ENCODE results near the gene DSCAML1. TPM values are rescaled to one million over a fixed set of nuclear protein-coding genes. Genes with fewer than 3 reads are reported as not detected.

DSCAML1 gene
- total and polyA plus RNA-seq, 9 of the 15 experiments (the other 6 are each of a cell fraction or from before 2014, with no cell fraction given) = not detected

DNA sequence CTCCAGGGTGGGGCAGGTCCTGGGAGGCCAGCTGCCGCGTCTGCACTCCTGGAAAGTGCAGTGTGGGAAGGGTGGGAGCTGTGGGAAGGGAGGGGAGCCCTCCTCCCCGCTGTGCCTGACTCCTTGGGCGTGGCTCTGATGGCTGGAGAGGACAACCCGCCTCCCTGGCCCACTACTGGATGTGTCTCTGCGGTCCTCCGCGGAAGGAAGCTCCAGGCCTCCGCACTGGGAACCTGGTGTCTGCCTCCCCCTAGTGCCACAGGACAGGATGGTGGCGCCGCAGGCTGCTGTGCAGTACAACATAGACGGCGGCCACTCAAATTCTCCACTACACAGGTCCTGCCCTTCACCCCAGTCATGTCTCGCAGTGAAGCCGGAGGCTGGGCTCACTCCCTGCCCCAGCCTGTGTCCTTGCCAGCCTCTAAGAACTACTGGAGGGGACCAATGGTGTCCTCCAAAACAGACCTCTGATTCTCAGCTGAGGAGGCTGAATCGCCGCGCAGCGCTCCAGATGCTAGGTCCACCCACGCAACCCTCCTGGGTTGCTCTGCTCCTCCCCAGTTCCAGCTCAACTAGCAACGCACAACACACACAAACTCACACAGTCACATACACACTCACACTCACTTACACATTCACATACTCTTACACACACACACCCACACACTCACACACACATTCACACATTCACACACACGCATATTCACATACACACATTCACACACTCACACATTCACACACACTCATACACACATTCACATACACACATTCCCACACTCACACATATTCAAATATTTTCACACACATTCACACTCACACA, 12.4 kb upstream of the DSCAML1 start (continued):
- TF ChIP-seq PCBP1 (IDR thresholded peaks at IDR 0.05; ENCODE audit: low read depth, low read length, poor library complexity, severe bottlenecking) (no peak), STAT5B (CRISPR knock-in tag; IDR thresholded peaks at IDR 0.05) (no peak), EP300 (IDR thresholded peaks at IDR 0.05; ENCODE audit: low read length) (no peak), SMARCA5 (IDR thresholded peaks at IDR 0.05) (peak; percentile 89), CHCHD3 (CRISPR knock-in tag; IDR thresholded peaks at IDR 0.05) (no peak), TCFL5 (CRISPR knock-in tag; conservative IDR thresholded peaks at IDR 0.05) (no peak), PHF21A (IDR thresholded peaks at IDR 0.05; ENCODE audit: borderline replicate concordance, low read depth) (0 out of 2 replicates have a peak, but pooled peaks have one; percentile 75), MYBL2 (IDR thresholded peaks at IDR 0.05; ENCODE audit: low read depth) (peak; percentile 56; the same call in 1 of the 2 replicates), MYBL2 (CRISPR knock-in tag; IDR thresholded peaks at IDR 0.05; ENCODE audit: borderline replicate concordance) (no peak)
- TF ChIP-seq, protein P1, sequence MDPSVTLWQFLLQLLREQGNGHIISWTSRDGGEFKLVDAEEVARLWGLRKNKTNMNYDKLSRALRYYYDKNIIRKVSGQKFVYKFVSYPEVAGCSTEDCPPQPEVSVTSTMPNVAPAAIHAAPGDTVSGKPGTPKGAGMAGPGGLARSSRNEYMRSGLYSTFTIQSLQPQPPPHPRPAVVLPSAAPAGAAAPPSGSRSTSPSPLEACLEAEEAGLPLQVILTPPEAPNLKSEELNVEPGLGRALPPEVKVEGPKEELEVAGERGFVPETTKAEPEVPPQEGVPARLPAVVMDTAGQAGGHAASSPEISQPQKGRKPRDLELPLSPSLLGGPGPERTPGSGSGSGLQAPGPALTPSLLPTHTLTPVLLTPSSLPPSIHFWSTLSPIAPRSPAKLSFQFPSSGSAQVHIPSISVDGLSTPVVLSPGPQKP (CRISPR knock-in tag; IDR thresholded peaks at IDR 0.05) = no peak
- TF ChIP-seq, protein P2, sequence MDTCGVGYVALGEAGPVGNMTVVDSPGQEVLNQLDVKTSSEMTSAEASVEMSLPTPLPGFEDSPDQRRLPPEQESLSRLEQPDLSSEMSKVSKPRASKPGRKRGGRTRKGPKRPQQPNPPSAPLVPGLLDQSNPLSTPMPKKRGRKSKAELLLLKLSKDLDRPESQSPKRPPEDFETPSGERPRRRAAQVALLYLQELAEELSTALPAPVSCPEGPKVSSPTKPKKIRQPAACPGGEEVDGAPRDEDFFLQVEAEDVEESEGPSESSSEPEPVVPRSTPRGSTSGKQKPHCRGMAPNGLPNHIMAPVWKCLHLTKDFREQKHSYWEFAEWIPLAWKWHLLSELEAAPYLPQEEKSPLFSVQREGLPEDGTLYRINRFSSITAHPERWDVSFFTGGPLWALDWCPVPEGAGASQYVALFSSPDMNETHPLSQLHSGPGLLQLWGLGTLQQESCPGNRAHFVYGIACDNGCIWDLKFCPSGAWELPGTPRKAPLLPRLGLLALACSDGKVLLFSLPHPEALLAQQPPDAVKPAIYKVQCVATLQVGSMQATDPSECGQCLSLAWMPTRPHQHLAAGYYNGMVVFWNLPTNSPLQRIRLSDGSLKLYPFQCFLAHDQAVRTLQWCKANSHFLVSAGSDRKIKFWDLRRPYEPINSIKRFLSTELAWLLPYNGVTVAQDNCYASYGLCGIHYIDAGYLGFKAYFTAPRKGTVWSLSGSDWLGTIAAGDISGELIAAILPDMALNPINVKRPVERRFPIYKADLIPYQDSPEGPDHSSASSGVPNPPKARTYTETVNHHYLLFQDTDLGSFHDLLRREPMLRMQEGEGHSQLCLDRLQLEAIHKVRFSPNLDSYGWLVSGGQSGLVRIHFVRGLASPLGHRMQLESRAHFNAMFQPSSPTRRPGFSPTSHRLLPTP (IDR thresholded peaks at IDR 0.05; ENCODE audit: borderline replicate concordance, extremely low read depth, insufficient read length) = no peak
- TF ChIP-seq, protein P3, sequence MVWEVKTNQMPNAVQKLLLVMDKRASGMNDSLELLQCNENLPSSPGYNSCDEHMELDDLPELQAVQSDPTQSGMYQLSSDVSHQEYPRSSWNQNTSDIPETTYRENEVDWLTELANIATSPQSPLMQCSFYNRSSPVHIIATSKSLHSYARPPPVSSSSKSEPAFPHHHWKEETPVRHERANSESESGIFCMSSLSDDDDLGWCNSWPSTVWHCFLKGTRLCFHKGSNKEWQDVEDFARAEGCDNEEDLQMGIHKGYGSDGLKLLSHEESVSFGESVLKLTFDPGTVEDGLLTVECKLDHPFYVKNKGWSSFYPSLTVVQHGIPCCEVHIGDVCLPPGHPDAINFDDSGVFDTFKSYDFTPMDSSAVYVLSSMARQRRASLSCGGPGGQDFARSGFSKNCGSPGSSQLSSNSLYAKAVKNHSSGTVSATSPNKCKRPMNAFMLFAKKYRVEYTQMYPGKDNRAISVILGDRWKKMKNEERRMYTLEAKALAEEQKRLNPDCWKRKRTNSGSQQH (CRISPR knock-in tag; IDR thresholded peaks at IDR 0.05) = peak; percentile 95
- TF ChIP-seq, protein P4, sequence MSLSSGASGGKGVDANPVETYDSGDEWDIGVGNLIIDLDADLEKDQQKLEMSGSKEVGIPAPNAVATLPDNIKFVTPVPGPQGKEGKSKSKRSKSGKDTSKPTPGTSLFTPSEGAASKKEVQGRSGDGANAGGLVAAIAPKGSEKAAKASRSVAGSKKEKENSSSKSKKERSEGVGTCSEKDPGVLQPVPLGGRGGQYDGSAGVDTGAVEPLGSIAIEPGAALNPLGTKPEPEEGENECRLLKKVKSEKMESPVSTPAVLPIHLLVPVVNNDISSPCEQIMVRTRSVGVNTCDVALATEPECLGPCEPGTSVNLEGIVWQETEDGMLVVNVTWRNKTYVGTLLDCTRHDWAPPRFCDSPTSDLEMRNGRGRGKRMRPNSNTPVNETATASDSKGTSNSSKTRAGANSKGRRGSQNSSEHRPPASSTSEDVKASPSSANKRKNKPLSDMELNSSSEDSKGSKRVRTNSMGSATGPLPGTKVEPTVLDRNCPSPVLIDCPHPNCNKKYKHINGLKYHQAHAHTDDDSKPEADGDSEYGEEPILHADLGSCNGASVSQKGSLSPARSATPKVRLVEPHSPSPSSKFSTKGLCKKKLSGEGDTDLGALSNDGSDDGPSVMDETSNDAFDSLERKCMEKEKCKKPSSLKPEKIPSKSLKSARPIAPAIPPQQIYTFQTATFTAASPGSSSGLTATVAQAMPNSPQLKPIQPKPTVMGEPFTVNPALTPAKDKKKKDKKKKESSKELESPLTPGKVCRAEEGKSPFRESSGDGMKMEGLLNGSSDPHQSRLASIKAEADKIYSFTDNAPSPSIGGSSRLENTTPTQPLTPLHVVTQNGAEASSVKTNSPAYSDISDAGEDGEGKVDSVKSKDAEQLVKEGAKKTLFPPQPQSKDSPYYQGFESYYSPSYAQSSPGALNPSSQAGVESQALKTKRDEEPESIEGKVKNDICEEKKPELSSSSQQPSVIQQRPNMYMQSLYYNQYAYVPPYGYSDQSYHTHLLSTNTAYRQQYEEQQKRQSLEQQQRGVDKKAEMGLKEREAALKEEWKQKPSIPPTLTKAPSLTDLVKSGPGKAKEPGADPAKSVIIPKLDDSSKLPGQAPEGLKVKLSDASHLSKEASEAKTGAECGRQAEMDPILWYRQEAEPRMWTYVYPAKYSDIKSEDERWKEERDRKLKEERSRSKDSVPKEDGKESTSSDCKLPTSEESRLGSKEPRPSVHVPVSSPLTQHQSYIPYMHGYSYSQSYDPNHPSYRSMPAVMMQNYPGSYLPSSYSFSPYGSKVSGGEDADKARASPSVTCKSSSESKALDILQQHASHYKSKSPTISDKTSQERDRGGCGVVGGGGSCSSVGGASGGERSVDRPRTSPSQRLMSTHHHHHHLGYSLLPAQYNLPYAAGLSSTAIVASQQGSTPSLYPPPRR (CRISPR knock-in tag; IDR thresholded peaks at IDR 0.05; ENCODE audit: borderline replicate concordance) = no peak
- TF ChIP-seq, protein P5, sequence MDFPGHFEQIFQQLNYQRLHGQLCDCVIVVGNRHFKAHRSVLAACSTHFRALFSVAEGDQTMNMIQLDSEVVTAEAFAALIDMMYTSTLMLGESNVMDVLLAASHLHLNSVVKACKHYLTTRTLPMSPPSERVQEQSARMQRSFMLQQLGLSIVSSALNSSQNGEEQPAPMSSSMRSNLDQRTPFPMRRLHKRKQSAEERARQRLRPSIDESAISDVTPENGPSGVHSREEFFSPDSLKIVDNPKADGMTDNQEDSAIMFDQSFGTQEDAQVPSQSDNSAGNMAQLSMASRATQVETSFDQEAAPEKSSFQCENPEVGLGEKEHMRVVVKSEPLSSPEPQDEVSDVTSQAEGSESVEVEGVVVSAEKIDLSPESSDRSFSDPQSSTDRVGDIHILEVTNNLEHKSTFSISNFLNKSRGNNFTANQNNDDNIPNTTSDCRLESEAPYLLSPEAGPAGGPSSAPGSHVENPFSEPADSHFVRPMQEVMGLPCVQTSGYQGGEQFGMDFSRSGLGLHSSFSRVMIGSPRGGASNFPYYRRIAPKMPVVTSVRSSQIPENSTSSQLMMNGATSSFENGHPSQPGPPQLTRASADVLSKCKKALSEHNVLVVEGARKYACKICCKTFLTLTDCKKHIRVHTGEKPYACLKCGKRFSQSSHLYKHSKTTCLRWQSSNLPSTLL (IDR thresholded peaks at IDR 0.05) = peak; percentile 71; the same call in 1 of the 2 replicates

All from K562 (cell line).